ENCODE measurements around the gene AAK1. TPM values are rescaled to one million over a fixed set of nuclear protein-coding genes. Genes with fewer than 3 reads are reported as not detected.

AAK1 gene
- total RNA-seq, 1 experiment from 2014 or later = 40.5 TPM

DNA sequence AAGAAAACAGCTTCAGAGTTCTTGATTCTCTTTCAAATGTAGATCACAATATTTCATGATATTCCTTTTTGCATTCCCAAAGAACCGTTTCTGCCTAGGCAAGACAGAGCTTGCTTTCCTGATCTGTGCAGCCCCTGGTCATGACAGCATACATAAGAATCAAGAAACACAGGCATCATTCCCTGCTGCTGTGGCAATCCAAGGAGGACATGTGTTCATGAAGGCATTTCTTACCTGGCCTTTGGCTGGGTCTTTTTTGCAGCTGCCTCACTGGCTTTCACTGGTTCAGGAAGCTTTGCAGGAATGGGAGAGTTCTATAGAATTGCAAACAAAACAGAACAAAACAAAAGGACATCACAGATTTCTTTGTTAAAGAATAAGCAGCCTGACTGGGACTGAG lies 118.7 kb downstream of the AAK1 start:
- no peaks in the 10 kb centered on the region for H3K36me3 ChIP-seq (ENCODE audit: insufficient read depth, low read length, poor library complexity, severe bottlenecking)
- TF ChIP-seq EZH2 (IDR thresholded peaks at IDR 0.05; ENCODE audit: borderline replicate concordance, low read depth, low read length, poor library complexity, severe bottlenecking) = no peak
- TF ChIP-seq, protein P1, sequence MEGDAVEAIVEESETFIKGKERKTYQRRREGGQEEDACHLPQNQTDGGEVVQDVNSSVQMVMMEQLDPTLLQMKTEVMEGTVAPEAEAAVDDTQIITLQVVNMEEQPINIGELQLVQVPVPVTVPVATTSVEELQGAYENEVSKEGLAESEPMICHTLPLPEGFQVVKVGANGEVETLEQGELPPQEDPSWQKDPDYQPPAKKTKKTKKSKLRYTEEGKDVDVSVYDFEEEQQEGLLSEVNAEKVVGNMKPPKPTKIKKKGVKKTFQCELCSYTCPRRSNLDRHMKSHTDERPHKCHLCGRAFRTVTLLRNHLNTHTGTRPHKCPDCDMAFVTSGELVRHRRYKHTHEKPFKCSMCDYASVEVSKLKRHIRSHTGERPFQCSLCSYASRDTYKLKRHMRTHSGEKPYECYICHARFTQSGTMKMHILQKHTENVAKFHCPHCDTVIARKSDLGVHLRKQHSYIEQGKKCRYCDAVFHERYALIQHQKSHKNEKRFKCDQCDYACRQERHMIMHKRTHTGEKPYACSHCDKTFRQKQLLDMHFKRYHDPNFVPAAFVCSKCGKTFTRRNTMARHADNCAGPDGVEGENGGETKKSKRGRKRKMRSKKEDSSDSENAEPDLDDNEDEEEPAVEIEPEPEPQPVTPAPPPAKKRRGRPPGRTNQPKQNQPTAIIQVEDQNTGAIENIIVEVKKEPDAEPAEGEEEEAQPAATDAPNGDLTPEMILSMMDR (conservative IDR thresholded peaks at IDR 0.05; ENCODE audit: low read depth, low read length) = no peak
- no peaks in the 10 kb centered on the region for H3K4me1 ChIP-seq (ENCODE audit: insufficient read depth, low read length, poor library complexity, severe bottlenecking)
- no peak overlapping the region for H3K4me3 ChIP-seq (ENCODE audit: low read depth, low read length, poor library complexity, severe bottlenecking)
- no peaks in the 10 kb centered on the region for H3K9me3 ChIP-seq (ENCODE audit: low read depth, low read length, poor library complexity, severe bottlenecking)
- H3K27ac ChIP-seq (ENCODE audit: low read depth, low read length, poor library complexity, severe bottlenecking) = no peak overlapping the region
- no peak for DNase-seq (ENCODE audit: low spot score)
- intact Hi-C loops (cut with micrococcal nuclease; ENCODE audit: unreplicated experiment) = no loop called here
- no peaks in the 10 kb centered on the region for H3K27me3 ChIP-seq (replicated peaks; ENCODE audit: insufficient read depth, low read depth, low read length, poor library complexity)
- ChIA-PET CTCF (no interaction called here), POLR2A (ENCODE audit: low non-redundant PET) (no interaction called here)
- no TSS peak for BruUV-seq (replicated peaks)

DNA sequence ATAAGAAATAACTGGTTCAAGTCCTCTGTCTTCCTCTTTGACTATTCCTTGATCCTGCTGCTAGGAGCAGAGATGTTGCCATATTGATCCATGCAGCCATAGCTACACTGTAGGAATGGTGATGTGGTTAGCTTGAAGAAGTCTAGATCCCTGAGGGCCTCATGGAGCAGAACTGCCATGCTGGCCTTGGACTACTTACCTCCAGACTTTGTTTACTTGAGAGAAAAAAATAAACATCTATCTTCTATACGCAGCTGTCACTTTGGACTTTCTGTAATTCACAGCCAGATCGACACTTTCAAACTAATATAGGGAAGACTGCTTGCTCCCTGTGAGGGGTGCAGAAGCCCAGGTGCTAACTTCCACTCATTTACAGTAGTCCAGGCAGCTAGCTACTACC lies 121.8 kb downstream of the AAK1 start:
- Histone ChIP-seq H3K4me1 (ENCODE audit: insufficient read depth, low read length, poor library complexity, severe bottlenecking) (no peaks in the 10 kb centered on the region), H3K9me3 (ENCODE audit: low read depth, low read length, poor library complexity, severe bottlenecking) (no peaks in the 10 kb centered on the region), H3K27ac (ENCODE audit: low read depth, low read length, poor library complexity, severe bottlenecking) (no peak overlapping the region), H3K36me3 (ENCODE audit: insufficient read depth, low read length, poor library complexity, severe bottlenecking) (no peaks in the 10 kb centered on the region), H3K4me3 (ENCODE audit: low read depth, low read length, poor library complexity, severe bottlenecking) (no peak overlapping the region), H3K27me3 (replicated peaks; ENCODE audit: insufficient read depth, low read depth, low read length, poor library complexity) (no peaks in the 10 kb centered on the region)
- no peak for TF ChIP-seq EZH2 (IDR thresholded peaks at IDR 0.05; ENCODE audit: borderline replicate concordance, low read depth, low read length, poor library complexity, severe bottlenecking)
- TF ChIP-seq, protein P1 (conservative IDR thresholded peaks at IDR 0.05; ENCODE audit: low read depth, low read length) = no peak
- ChIA-PET POLR2A (ENCODE audit: low non-redundant PET) (no interaction called here), CTCF (no interaction called here)
- no TSS peak for BruUV-seq (replicated peaks)
- no peak for DNase-seq (ENCODE audit: low spot score)
- intact Hi-C loops (cut with micrococcal nuclease; ENCODE audit: unreplicated experiment) = no loop called here

DNA sequence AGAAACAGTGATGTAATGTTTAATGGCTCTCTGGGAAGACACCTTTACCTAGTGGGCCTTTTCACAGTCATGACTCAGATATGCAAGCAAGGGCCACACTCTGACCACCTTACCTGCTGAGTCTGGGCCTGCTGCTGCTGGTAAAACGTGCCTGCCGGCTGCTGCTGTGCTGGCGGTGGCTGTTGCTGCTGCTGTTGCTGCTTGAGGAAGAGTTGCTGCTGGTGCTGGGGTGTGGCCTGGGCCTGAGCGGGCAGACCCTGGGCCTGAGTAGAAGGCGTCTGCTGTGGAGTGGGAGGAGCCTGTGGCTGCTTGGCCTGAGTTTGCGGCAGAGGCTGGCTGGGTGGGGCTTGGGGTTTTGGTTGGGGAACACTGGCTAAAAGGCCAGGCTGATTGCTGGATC lies 124.7 kb downstream of the AAK1 start:
- Histone ChIP-seq H3K4me3 (ENCODE audit: low read depth, low read length, poor library complexity, severe bottlenecking) (no peak overlapping the region), H3K36me3 (ENCODE audit: insufficient read depth, low read length, poor library complexity, severe bottlenecking) (no peaks in the 10 kb centered on the region), H3K27ac (ENCODE audit: low read depth, low read length, poor library complexity, severe bottlenecking) (no peak overlapping the region), H3K4me1 (ENCODE audit: insufficient read depth, low read length, poor library complexity, severe bottlenecking) (no peaks in the 10 kb centered on the region), H3K27me3 (replicated peaks; ENCODE audit: insufficient read depth, low read depth, low read length, poor library complexity) (no peaks in the 10 kb centered on the region), H3K9me3 (ENCODE audit: low read depth, low read length, poor library complexity, severe bottlenecking) (no peaks in the 10 kb centered on the region)
- no TSS peak for BruUV-seq (replicated peaks)
- no peak for DNase-seq (ENCODE audit: low spot score)
- ChIA-PET CTCF (no interaction called here), POLR2A (ENCODE audit: low non-redundant PET) (no interaction called here)
- no peak for TF ChIP-seq EZH2 (IDR thresholded peaks at IDR 0.05; ENCODE audit: borderline replicate concordance, low read depth, low read length, poor library complexity, severe bottlenecking)
- TF ChIP-seq, protein P1 (conservative IDR thresholded peaks at IDR 0.05; ENCODE audit: low read depth, low read length) = no peak
- intact Hi-C loops (cut with micrococcal nuclease; ENCODE audit: unreplicated experiment) = no loop called here

All from A673 (cell line).